CD4-positive, alpha-beta T cell (primary cell): Measurements from ENCODE around the gene LHFPL3. TPM values are rescaled to one million over a fixed set of nuclear protein-coding genes. Genes with fewer than 3 reads are reported as not detected.

ENCODE experiments used
- ATAC-seq: fragments of 200-7000 bp; cut with Tn5 transposase; one replicate; pipeline ENCODE4 v1.10.0; 2022; ENCODE audit warnings: mild to moderate bottlenecking; ENCODE audit not compliant: poor library complexity
- CTCF ChIA-PET: fragments of 350-600 bp; sonication (Branson Sonifier 250); formaldehyde crosslinking; loops from one replicate; lab custom pipeline; 2021; ENCODE audit warnings: antibody characterized with exemption, inconsistent platforms; lab: Charles Lee
- POLR2A ChIA-PET: fragments of 350-600 bp; sonication (Branson Sonifier 250); formaldehyde crosslinking; loops from one replicate; lab custom pipeline; 2021; ENCODE audit warnings: antibody characterized with exemption, inconsistent platforms; lab: Charles Lee
- DNase-seq, 14 experiments: peaks; one replicate each; pipeline ENCODE4 v3.0.0-alpha.2; 2013 to 2020; ENCODE audit warnings: mixed read lengths in 2 of 14
- H3K27ac ChIP-seq, 2 donors: one replicate each; pipeline versions ENCODE4 v1.5.1 to v1.7.0; 2013; ENCODE audit warnings: low read length in 2 of 2, low read depth in 1 of 2, mild to moderate bottlenecking in 1 of 2
- H3K27me3 ChIP-seq, 2 experiments: 1 replicate in 1 of 2; 2 replicates in 1 of 2; pipeline versions ENCODE4 v1.6.1 to v1.7.0; 2013; ENCODE audit warnings: low read length in 2 of 2, control low read depth in 1 of 2, mild to moderate bottlenecking in 1 of 2, moderate library complexity in 1 of 2; ENCODE audit not compliant: insufficient read depth in 2 of 2, control insufficient read depth in 1 of 2
- H3K36me3 ChIP-seq: one replicate; pipeline ENCODE4 v1.6.1; 2013; ENCODE audit warnings: low read length, control low read depth; ENCODE audit not compliant: insufficient read depth
- H3K4me1 ChIP-seq: one replicate; pipeline ENCODE4 v1.6.1; 2013; ENCODE audit warnings: low read length, control low read depth; ENCODE audit not compliant: insufficient read depth
- H3K4me3 ChIP-seq: one replicate; pipeline ENCODE4 v1.5.1; 2013; ENCODE audit warnings: mild to moderate bottlenecking, low read length, moderate library complexity
- H3K9me3 ChIP-seq, 2 experiments: 1 replicate in 1 of 2; 2 replicates in 1 of 2; pipeline versions ENCODE4 v1.6.1 to v1.7.0; 2013; ENCODE audit warnings: low read length in 2 of 2, mild to moderate bottlenecking in 2 of 2, control low read depth in 1 of 2, moderate library complexity in 1 of 2; ENCODE audit not compliant: control insufficient read depth in 1 of 2, insufficient read depth in 1 of 2
- H3K27ac Mint-ChIP-seq: one replicate; pipeline ENCODE4 v1.8.0; 2020; ENCODE audit warnings: mixed read lengths
- H3K27me3 Mint-ChIP-seq: one replicate; pipeline ENCODE4 v1.8.0; 2021; ENCODE audit warnings: mixed read lengths
- H3K36me3 Mint-ChIP-seq: one replicate; pipeline ENCODE4 v1.8.0; 2021; ENCODE audit warnings: low read depth, mixed read lengths
- H3K4me1 Mint-ChIP-seq: one replicate; pipeline ENCODE4 v1.8.0; 2021; ENCODE audit warnings: low read depth, mixed read lengths
- H3K4me3 Mint-ChIP-seq: one replicate; pipeline ENCODE4 v1.8.0; 2020; ENCODE audit warnings: mild to moderate bottlenecking, mixed read lengths
- H3K9me3 Mint-ChIP-seq: one replicate; pipeline ENCODE4 v1.8.0; 2020; ENCODE audit warnings: mixed read lengths
- CTCF ChIP-seq: fragments of 200-600 bp; IDR thresholded peaks from one replicate; pipeline ENCODE4 v1.8.0; 2022; ENCODE audit warnings: antibody characterized with exemption, mild to moderate bottlenecking
- intact Hi-C, 2 experiments: fragments of 100-400 bp; cut with DNase I in 1 of 2; cut with micrococcal nuclease in 1 of 2; formaldehyde crosslinking; loops; one replicate each; pipeline versions ENCODE4 v1.15.1 to v1.9.0; 2023 to 2025; cut with DNase I, micrococcal nuclease
- total RNA-seq, 174 experiments: library from RNA in 2 of 174; stranded (reverse) in 2 of 174; gene quantifications; one replicate each; pipeline ENCODE4 v1.2.3 and lab custom pipeline; 2021 to 2026

The LHFPL3 gene
- total RNA-seq, 2 experiments from 2014 or later = not detected

DNA sequence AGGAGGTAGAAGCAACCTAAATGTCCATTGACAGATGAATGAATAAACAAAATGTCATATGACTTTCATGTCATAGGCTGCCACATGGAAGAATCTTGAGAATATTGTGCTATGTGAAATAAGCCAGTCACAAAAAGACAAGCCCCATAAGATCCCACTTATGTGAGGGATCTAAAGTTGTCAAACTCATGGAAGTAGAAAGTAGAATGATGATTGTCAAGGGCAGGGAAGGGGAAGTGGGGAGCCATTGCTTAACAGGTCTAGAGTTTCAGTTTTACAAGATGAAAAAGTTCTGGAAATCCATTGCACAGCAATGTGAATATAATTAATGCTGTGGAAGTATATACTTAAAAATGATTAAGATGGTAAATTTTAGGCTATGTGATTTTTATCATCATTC lies 456.3 kb downstream of the LHFPL3 start:
- Histone ChIP-seq H3K36me3 (no peaks in the 10 kb centered on the region), H3K9me3 (no peaks in the 10 kb centered on the region), H3K27me3 (peaks cover 4 to 6% of the 10 kb centered on the region in 2 experiments), H3K4me3 (no peak overlapping the region), H3K27ac (no peak overlapping the region), H3K4me1 (no peaks in the 10 kb centered on the region)
- Mint-ChIP-seq H3K36me3 (no peaks in the 10 kb centered on the region), H3K27me3 (peaks cover 4% of the 10 kb centered on the region), H3K9me3 (no peaks in the 10 kb centered on the region), H3K4me3 (no peak overlapping the region), H3K4me1 (no peaks in the 10 kb centered on the region), H3K27ac (no peak overlapping the region)
- ChIA-PET CTCF (no interaction called here), POLR2A (no interaction called here)
- TF ChIP-seq CTCF = no peak
- ATAC-seq (no peak), DNase-seq (no peak)
- intact Hi-C loops = no loop called here

DNA sequence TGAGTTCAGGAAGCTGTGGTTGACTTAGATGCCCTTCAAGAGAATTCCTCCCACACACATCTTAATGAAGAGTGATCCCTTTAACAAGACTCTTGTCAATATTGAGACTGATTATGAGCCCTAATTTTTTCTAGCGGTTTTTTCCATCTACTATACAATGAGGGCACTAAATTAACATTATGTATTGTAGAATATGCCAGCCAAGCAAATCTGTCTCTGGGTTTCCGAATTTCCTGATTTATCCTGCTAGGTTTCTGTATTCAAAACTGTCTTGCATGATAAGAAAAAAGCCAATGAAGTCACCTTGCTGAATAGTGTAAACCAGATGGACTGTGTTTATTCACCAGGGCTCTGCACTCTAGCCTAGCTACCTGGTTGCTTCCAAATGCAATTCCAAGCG lies 461.4 kb downstream of the LHFPL3 start:
- Mint-ChIP-seq H3K36me3 (no peaks in the 10 kb centered on the region), H3K27ac (no peak overlapping the region), H3K9me3 (no peaks in the 10 kb centered on the region), H3K4me1 (no peaks in the 10 kb centered on the region), H3K4me3 (no peak overlapping the region), H3K27me3 (peaks cover 30% of the 10 kb centered on the region)
- DNase-seq (no peak), ATAC-seq (no peak)
- intact Hi-C loops = no loop called here
- Histone ChIP-seq H3K4me3 (no peak overlapping the region), H3K27me3 (peaks cover 0 to 5% of the 10 kb centered on the region in 2 experiments), H3K27ac (no peak overlapping the region), H3K36me3 (no peaks in the 10 kb centered on the region), H3K9me3 (no peaks in the 10 kb centered on the region), H3K4me1 (no peaks in the 10 kb centered on the region)
- ChIA-PET POLR2A (no interaction called here), CTCF (no interaction called here)
- TF ChIP-seq CTCF = no peak

- peaks cover 5% of the 10 kb centered on the region in 2 experiments for H3K27me3 ChIP-seq
- no peak overlapping the region for H3K4me3 ChIP-seq
- no peak for DNase-seq
- Mint-ChIP-seq H3K27me3 (peaks cover 37% of the 10 kb centered on the region), H3K27ac (no peak overlapping the region), H3K4me3 (no peak overlapping the region), H3K9me3 (no peaks in the 10 kb centered on the region), H3K36me3 (no peaks in the 10 kb centered on the region), H3K4me1 (no peaks in the 10 kb centered on the region)
- intact Hi-C loops = no loop called here
- no peaks in the 10 kb centered on the region for H3K36me3 ChIP-seq
- CTCF ChIA-PET = no interaction called here
- TF ChIP-seq CTCF = no peak
- POLR2A ChIA-PET = no interaction called here
- no peak overlapping the region for H3K27ac ChIP-seq
- no peaks in the 10 kb centered on the region for H3K4me1 ChIP-seq
- ATAC-seq = no peak
- no peaks in the 10 kb centered on the region for H3K9me3 ChIP-seq
Measured at GRCh38 chr7:104790440-104790839, 462.0 kb downstream of the LHFPL3 start.
